Measurements from ENCODE around the gene ADNP2. TPM values are rescaled to one million over a fixed set of nuclear protein-coding genes. Genes with fewer than 3 reads are reported as not detected.

ADNP2 gene
- total RNA-seq, 4 donors from 2014 or later, result 18.1 to 22.6 (median 19.9) TPM

DNA sequence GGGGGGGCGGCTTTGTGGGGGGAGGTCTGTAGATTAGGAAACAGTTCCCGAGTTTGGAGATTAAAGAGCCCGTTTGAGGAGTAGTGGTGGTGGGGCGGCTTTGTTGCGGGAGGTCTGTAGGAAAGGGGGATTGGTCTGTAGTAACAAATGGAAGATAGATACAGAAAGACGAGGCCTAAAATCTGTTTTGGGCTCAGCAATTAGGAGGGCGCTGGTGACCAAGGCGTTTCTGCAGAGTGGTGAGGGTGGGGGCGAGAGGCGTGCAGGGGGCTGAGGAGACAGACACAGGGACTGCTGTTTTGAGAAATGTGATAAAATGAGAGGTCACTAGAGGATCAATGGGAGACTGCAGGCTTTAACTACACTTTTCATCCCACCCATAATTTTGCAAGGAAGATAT lies 1.6 kb upstream of the ADNP2 start:
- 63 to 67% methylated on average over 10 of the region's 10 CpGs for WGBS, 2 donors
- DNase-seq (ENCODE audit: low spot score in 2 of 2), result no peak
- no peak overlapping the region for H3K4me3 ChIP-seq (ENCODE audit: low read depth, poor library complexity, severe bottlenecking)
- TF ChIP-seq, protein P1, sequence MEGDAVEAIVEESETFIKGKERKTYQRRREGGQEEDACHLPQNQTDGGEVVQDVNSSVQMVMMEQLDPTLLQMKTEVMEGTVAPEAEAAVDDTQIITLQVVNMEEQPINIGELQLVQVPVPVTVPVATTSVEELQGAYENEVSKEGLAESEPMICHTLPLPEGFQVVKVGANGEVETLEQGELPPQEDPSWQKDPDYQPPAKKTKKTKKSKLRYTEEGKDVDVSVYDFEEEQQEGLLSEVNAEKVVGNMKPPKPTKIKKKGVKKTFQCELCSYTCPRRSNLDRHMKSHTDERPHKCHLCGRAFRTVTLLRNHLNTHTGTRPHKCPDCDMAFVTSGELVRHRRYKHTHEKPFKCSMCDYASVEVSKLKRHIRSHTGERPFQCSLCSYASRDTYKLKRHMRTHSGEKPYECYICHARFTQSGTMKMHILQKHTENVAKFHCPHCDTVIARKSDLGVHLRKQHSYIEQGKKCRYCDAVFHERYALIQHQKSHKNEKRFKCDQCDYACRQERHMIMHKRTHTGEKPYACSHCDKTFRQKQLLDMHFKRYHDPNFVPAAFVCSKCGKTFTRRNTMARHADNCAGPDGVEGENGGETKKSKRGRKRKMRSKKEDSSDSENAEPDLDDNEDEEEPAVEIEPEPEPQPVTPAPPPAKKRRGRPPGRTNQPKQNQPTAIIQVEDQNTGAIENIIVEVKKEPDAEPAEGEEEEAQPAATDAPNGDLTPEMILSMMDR (IDR thresholded peaks at IDR 0.05), result no peak
- TF ChIP-seq POLR2A (IDR thresholded peaks at IDR 0.05), result no peak
- intact Hi-C loops (cut with DNase I; ENCODE audit: low total_unique reads), result no loop called here

DNA sequence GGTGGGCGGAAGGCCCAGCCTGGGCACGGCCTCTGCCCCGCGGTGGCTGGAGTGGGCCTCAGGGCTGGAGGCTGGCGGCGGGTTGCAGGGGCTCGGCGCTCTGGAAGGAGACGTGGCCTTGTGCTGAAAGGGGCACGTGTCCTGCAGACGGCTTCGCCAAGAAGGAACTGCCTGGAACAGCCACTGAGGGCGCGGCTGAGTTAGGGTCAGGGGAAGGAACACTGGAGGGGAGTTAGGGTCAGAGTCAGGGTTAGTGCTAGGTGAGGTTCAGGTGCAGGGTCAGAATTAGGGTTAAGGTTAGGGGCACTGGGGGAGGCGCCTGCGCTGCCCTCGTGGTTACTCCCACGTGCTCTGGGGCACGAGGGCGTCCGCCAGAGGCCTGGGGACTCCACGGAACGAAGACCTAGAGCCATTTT lies 933 bp upstream of the ADNP2 start:
- no peak overlapping the region for H3K4me3 ChIP-seq (ENCODE audit: low read depth, poor library complexity, severe bottlenecking)
- no peak for DNase-seq (ENCODE audit: low spot score in 2 of 2)
- TF ChIP-seq, protein P1 (IDR thresholded peaks at IDR 0.05), result no peak
- TF ChIP-seq POLR2A (IDR thresholded peaks at IDR 0.05), result no peak
- WGBS, 2 donors, result 85 to 87% methylated on average over 23 of the region's 23 CpGs
- intact Hi-C loops (cut with DNase I; ENCODE audit: low total_unique reads), result no loop called here

- DNase-seq (ENCODE audit: low spot score in 2 of 2), result peak in 1 of 2 donors; percentile 92
- intact Hi-C loops (cut with DNase I; ENCODE audit: low total_unique reads), result no loop called here
Measured at GRCh38 chr18:80109676-80110078, 615 bp downstream of the ADNP2 start.

DNA sequence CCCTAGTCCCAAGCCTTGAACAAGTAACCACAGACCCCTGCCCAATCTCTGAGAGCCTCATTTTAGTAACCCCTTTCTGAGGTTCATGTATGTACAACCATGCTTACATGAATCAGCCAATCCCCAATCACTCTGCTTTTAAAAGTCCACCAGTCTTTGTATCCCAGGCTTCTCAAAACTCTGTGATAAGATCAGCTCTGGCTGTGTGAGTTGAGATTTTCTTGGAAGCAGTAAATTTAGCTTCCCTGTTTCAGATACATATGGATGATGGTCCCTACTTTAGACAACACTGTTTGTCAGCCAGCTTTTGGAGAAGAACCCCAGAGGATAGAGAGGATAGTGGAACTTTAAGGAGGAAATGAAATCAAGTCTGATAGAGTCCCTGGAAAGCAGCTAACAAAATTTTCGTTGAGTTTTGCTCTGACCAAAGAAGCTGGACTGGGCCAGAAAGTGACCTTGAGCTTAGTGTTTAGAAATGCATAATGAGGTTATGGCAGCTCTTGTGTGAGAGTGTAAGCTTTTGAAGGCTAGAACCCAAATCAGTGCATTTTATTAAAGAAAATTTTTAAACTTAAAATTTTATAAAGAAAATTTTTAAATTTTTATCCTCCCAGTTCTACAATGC lies 3.7 kb downstream of the ADNP2 start:
- TF ChIP-seq, protein P1 (IDR thresholded peaks at IDR 0.05), result no peak
- TF ChIP-seq POLR2A (IDR thresholded peaks at IDR 0.05), result no peak
- DNase-seq (ENCODE audit: low spot score in 2 of 2), result no peak
- 39 to 42% methylated on average over 1 of the region's 1 CpG for WGBS, 2 donors
- intact Hi-C loops (cut with DNase I; ENCODE audit: low total_unique reads), result no loop called here
- H3K4me3 ChIP-seq (ENCODE audit: low read depth, poor library complexity, severe bottlenecking), result no peak overlapping the region

More at GRCh38 chr18:80109676-80110078, 615 bp downstream of the ADNP2 start:
- WGBS, 2 donors, result 1 to 2% methylated on average over 22 to 34 of the region's 34 CpGs
- TF ChIP-seq, protein P1 (IDR thresholded peaks at IDR 0.05), result no peak
- no peak for TF ChIP-seq POLR2A (IDR thresholded peaks at IDR 0.05)
- H3K4me3 ChIP-seq (ENCODE audit: low read depth, poor library complexity, severe bottlenecking), result peak overlapping the region; percentile 74

- H3K4me3 ChIP-seq (ENCODE audit: low read depth, poor library complexity, severe bottlenecking), result no peak overlapping the region
- WGBS, 2 donors, result 90 to 94% methylated on average over 4 of the region's 4 CpGs
- intact Hi-C loops (cut with DNase I; ENCODE audit: low total_unique reads), result no loop called here
- no peak for DNase-seq (ENCODE audit: low spot score in 2 of 2)
- TF ChIP-seq POLR2A (IDR thresholded peaks at IDR 0.05), result no peak
- TF ChIP-seq, protein P1 (IDR thresholded peaks at IDR 0.05), result no peak
Measured at GRCh38 chr18:80115035-80115434, 6.0 kb downstream of the ADNP2 start.

GRCh38 chr18:80119111-80119510 lies 10.0 kb downstream of the ADNP2 start:
- DNase-seq (ENCODE audit: low spot score in 2 of 2), result no peak
- TF ChIP-seq, protein P1 (IDR thresholded peaks at IDR 0.05), result no peak
- no peak for TF ChIP-seq POLR2A (IDR thresholded peaks at IDR 0.05)
- H3K4me3 ChIP-seq (ENCODE audit: low read depth, poor library complexity, severe bottlenecking), result no peak overlapping the region
- WGBS, 2 donors, result 83% methylated on average over 6 of the region's 6 CpGs
- intact Hi-C loops (cut with DNase I; ENCODE audit: low total_unique reads), result no loop called here
